Activated CD4-positive, CD25-positive, alpha-beta regulatory T cell treated with anti-CD3 and anti-CD28 coated beads, Interleukin-2, amount 50 U/mL, for 72 hours (primary cell): Measurements from ENCODE around the gene TNFAIP2.

Source experiments
- DNase-seq: peaks from one replicate; pipeline ENCODE4 v3.0.0; 2021

Gene TNFAIP2

DNA sequence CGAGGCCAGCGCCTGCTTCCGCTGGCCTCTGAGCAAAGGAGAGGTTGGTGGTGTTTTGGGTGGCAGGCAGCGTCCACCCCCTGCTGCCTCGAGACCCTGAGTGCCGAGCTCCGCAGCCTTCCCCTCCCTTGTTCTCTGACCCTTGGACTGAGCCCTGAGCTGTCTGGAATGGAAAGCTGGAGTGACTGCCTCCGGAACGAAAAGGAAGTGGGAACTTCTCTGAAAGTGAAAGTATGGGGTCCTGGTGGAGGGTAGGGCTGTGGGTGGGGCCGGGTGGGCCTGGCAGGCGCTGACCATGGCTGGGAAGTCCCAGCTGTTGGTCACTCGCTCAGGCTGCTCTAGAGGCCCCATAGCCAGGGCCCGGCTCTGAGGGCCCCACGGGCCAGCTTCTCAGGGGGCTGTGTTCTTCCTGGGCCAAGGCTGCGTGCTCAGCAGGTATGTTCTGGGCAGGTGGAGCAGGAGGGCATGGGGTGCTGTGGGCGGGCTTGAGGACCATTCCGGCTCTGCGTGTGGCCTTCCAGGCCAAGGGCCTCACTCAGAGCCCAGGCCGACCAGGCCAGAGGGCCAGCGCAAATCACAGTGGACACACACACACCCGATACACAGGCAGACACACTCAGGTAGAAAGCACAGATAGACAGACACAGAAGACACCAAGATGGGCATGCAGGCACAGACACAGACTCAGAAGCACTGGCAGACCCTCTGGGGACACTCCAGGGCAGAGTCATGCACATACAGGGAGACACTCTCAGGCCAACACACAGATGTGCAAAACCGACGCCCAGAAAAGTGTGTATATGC lies 28.7 kb upstream of the TNFAIP2 start, which contains the start of gene EXOC3L4:
Gene EXOC3L4, plus strand, starts transcription at position 320 of the 804 bp plus-strand sequence. CDS start 5,495 bp downstream, outside the sequence.
- DNase-seq: no peak

DNA sequence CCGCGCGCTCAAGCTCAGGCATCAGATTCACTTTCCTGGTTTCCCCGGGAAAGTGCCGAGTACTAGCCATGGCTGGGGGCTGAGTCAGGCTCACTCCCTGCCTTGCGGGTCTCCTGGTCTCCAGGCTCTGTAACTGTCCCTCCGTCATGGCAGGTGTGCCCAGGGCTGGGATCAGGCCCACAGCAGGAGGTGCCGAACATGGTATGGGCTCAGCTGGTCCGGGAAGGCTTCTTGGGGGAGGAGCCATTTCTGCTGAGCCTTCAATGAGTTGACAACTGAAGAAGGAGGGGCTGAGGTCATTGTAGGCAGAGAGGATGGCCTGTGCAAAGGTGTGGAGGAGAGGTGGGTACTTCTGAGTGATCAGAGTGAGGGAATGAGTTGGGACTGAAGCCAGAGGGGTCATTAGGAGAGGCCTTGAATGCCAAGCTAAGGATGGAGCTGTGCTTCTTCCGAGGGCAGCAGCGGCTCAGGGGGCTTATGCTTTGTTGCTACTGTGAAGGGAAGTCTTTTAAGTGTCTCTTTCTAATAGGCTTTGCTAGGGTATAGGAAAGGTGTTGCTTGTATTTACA lies 28.0 kb upstream of the TNFAIP2 start:
- no peak for DNase-seq

DNA sequence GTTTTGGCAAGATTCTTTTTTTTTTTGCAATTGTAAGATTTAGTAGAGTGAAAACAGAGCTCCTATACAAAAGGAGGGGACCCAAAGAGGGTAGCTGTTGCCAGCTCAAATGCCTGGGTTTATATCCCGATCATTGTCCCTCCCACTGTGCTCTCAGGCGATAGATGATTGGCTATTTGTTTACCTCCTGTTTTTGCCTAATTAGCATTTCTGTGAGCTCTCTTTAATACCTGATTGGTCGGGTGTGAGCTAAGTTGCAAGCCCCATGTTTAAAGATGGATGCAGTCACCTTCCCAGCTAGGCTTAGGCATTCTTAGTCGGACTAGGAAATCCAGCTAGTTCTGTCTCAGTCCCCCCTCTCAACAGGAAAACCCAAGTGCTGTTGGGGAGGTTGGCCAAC lies 26.9 kb upstream of the TNFAIP2 start:
- DNase-seq: no peak

DNA sequence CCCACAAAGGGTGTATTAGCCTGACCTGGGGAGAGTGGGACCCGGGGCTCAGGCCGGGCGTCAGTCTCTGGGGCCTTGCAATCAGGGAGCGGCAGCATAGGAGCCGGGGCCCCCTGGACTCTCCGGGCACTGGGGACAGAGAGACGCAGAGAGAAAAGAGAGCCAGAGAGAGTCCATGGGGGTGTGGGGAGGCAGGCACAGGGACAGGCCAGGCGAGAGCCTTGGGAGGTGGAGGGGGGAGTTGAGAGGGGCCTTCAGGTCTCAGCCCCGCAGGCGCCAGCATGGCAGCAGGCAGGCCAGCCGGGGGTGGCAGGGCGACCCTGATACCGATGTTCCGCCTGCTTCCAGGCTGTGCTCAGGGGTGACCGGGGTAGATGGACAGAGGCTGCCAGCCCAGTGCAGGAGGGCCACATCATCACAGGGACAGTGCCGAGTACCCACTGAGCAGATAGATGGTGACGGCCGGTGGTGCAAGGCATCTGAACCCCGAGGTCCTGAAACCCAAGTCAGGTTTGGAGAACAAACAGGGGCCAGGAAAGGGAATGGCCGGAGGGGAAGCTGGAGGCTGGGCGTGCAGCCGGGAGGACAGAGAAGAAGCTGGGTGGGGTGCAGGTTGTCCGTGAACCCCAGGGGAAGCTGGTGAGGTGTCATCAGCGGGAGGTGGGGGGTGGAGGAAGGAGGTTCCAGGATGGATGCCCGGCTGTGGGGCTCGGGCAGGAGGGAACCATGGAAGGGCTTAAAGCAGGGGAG lies 25.8 kb upstream of the TNFAIP2 start:
- DNase-seq: no peak

DNA sequence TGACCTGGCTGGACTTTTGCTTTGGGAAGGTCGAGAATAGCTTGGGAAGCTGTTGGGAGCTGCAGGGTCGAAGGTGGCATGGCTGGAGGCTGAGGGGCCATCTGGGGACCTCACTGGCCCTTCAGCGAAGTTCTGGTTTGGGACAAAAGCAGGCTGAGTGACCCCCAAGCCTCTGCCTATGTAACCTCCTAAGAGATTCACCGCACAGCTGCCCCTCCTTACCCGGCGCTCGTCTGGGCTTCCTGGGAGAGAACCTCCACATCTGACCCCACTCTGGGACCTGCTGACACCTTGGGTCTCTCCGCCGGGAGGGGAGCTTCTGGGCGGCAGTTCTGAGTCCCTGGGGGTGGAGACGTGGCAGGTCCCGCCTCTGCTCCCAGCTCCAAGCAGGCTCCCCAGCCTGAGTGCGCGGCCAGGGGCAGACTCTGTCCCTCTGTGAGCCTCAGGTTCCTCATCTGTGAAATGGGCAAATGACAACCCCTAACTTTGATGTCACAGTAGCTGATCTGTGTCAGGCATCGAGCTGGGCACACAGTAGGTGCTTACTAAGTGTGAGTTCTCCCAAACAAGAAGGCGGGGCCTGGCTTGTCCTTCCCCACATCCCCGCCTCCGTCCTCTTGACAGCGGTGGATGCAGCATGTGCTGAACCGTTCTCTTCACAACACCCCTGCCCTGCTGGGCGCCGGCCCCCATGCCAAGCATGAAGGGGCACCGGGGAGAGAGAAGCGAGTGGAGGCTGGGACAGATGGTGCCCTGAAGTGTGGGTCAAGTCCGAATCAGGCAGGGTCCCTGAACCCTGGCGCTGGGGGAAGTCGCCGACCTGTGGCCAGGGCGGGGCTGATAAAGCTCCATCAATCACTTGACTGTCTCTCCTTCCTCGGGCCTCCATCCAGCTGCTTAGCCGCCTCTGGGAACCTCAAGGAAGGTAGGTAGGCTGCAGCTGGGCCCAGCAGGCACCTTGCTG lies 25.0 kb upstream of the TNFAIP2 start:
- no peak for DNase-seq

DNA sequence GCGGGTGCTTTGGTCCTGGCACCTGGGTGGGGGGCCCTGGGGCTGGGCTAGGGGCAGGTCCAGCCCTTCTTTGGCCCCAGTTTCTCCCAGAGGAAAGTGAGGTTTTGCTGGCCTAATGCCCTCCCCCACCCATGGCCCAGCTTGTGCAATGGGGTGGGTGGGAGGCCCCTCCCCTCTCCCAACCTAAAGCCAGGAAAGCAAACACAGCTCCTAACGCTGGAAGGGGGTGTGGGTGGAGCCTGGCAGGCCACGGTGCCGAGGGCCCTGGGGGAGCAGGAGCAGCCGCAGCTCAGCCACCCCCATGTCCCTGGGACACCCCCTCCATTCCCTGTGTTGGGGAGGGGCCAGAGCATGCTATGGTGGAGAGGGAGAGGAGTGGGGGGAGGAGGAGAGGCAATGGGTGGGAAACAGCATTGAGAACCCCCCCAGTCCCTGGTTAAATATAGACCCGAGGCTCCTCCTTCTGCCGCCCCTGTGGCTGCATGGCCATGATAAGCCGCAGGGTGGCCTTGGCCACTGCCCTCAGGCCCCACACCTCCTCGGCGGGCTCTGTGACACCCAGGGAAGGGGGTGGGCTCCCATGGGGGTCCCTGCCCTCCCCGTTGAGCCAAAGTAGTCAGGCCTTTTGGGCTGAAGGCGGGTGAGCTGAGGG lies 24.1 kb upstream of the TNFAIP2 start:
- no peak for DNase-seq

DNA sequence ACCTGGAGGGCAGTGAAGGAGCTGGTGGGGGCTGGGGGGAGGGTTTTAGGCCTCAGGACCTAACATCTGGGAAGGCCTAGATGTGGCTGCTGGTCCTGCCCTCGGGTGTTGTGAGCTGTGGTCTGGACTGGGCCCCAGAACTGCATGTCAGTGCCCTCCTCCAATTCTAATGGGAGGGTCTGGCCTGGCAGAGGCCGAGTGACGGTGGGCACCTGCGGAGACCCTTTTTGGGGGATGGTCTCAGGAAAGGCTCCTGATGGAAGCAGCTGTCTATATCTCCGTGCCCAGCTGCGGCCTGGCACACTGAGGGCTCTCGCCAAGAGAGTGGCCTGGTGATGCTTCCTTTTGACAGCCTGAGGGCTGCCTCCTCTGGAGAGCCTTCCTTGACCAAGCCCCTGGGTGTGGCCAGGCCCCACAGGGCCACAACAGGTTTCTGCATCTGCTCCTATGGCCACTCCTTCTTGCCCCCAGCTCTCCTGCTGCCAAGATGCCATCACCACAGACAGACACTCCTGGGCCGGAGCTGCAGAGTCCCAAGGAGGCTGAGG lies 23.5 kb upstream of the TNFAIP2 start:
- DNase-seq: no peak

DNA sequence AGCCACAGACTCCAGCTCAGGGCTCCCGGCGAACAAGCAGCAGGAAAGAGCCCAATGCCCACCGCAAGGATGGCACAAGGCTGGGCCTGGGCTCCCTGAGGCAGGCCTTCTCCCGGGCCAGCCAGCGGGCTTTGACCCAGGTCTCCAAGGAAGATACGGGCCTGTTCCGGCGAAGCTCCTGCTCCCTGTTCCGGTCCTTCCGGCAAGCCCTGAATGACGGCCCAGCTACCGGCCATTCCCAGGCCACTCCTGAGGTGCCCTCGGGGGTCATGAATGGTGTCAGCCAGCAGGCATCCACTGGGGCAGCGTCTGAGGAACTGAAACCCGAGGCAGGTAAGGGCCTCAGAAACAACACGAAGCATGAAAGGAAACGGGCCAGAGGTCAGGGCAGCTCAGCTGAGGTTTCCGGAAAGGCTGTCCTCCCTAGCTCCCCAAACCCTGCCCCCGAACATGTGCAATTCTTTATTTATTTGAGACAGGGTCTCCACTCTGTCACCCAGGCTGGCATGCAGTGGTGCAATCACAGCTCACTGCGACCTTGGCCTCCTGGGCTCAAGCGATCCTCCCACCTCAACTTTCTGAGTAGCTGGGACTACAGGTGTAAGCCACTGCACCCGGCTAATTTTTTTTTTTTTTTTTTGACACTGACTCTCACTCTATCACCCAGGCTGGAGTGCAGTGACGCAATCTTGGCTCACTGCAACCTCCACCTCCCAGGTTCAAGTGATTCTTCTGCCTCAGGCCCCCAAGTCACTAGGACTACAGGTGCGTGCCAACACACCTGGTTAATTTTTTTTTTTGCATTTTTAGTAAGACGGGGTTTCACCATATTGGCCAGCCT lies 22.8 kb upstream of the TNFAIP2 start:
- no peak for DNase-seq

DNA sequence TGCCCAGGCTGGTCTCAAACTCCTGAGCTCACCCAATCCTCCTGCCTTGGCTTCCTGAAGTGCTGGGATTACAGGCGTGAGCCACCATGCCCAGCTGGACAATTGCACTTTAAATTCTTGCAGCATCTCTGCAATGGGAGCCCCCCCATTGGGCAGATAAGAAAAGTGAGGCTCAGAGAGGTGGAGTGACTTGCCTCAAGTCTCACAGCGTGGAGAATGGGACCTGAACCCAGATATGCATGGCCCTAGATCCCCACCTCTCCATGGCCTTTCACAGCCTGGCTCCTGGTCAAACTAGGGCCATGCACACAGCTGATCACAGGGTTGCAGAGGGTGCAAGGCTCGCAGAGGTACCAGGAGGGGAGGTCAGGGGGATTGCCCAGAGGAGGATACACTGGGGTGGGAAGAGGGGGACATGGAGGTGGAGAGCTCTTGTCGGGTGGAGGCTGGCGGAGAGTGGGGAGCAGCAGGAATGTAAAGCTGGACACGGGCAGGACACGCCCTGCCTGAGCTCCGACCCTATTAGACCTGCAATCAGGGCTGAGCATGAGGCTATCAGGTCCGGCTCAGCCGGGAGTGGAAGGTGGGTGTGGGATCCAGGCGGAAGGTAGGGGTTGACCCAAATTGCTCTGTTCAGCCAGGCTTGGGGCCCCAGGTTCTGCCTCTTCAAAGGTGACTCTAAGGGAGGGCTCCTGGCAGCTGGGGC lies 21.9 kb upstream of the TNFAIP2 start:
- no peak for DNase-seq

DNA sequence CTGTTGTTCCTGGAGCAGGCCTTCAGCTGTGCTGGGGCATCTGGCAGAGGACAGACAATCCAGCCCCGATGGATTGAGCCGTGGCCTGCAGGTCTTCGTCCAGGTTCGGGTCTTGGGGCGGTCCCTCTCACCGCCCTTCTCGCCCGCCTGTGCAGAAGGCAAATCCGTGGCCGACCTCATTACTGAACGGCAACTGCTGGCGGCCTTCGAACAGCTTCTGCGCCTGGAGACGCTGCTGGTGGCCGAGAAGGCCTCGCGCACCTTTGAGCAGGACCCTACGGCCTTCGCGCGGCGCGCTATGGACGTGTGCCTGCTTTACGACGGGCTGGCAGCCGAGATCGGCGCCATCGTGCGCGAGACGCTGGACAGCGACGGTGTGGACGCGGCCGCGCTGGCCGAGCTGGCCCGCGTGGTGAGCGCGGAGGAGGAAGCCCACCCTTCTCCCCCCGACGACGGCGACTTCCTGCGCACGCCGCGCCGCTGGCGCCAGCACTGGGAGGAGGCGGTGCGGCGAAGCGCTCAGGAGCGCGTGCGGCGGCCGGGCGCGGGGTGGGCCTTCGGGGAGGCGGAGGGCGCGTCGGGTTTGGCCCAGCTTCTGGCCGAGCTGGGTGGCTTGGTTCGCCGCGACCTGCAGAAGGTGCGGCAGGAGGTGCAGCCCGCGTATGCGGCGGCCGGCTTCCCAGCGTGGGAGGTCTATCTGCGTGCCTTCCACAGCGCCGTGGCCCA lies 21.1 kb upstream of the TNFAIP2 start:
- no peak for DNase-seq

DNA sequence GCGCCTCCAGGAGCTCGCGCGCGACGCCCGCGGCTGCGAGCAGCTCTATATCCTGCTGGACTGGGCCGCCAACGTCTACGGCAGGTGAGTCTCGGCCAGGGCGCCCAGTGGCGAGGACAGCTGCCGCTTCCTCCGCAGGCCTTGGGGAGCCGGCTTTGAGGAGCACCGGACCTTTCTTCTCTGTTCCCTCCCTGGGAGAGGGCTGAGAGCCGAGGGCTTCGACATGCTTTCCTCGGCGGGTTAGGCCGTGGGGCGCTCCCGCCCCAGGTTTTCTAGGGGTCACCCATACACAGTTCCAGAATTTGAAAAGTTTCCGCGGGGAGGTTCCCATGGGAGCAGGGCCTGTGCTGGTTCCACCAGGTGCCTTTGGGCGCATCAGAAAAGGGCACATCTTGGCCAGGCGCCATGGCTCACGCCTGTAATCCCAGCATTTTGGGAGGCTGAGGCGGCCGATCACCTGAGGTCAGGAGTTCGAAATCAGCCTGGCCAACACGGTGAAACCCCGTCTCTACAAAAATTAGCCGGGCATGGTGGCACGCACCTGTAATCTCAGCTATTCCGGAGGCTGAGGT lies 20.5 kb upstream of the TNFAIP2 start:
- no peak for DNase-seq

DNA sequence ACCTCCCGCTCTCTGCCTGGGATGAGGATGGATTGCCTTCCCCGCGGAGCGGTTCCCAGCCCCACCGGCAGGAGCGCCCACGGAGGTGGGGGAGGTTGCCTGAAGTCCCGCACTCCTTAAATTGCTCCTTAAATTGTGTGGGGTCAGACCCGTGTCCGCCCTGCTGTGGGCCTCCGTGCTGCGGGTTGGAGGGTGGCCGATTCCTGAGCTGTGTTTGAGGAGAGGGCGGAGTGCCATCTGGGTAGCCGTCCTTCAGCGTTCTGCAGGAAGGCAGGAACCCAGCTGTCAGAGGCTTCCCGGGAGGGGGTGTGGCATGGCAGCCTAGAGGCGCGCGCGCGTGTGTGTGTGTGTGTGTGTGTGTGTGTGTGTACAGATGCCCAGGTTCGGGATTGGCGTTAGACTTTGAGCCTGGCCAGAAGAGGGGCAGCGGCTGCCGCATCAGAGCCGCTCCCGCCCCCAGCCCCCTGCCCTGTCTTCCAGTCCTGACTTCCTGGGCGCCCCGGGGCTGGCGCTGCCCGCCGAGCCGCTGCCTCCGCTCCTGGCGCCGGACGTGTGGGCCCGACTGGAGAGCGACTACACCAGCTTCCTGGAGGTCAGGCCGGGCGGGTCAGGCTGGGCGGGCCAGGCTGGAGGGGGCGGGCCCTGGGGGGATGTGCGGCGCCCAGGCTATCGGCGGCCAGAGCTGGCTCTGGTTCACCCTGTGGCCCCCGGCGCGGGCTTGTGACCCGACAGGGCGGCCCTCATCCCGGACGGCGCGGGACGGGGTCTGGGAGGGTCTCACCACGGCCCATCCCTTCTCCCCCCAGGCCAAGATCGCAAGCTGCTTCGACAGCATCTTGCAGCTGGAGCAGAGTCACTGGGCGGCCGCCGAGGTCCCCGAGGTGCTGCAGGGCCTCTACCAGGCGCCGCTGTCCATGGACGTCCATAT lies 19.5 kb upstream of the TNFAIP2 start:
- no peak for DNase-seq

DNA sequence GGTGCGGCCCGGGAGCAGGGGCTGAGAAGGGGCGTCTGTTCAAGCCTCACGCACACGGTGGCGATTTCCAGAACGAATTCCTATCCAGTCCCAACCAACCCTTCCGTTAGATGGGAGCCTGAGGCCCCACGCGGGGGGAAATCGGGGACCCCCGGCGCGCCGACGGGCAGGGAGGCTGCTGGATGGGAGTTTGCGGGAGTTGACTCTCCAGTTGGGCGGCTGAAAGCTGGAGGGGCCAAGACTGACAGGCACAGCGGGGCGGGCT lies 18.9 kb upstream of the TNFAIP2 start:
- DNase-seq: no peak

DNA sequence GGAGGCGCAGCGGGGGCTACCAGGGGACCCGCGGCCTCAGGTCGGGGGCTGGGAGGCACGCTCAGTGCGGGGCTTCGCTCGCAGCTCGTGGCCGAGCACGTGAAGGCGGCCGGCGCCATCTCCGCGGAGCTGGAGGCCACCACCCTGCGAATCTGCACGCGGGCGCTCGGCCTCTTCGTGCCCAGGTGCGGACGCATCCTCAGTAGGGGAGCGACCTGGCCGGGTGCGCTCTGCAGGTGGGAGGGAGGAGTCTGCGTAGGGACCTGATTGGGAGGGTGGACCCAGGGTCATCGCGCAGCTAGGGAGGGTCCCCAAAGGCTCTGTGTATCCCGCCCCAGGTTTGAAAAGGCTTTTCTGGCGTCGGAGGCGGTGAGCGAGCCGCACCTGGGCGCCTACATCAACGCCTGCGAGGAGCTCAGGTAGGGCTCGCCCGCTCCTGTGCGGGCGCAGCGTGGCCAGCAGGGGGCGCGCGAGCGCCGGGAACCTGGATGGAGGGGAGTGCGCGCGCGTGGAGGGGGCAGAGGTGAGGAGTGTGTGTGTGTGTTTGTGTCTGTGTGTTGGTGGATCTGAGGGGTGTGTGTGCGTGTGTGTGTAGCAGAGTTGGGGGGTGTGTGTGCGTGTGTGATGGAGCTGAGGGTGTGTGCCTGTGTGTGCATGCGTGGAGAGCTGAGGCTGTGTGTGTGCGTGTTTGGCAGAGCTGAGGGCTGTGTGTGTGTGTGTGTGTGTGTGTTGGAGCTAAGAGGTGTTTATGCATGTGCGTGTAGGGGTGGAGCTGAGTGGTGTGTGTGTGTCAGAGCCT lies 18.4 kb upstream of the TNFAIP2 start:
- DNase-seq: peak; percentile 80

DNA sequence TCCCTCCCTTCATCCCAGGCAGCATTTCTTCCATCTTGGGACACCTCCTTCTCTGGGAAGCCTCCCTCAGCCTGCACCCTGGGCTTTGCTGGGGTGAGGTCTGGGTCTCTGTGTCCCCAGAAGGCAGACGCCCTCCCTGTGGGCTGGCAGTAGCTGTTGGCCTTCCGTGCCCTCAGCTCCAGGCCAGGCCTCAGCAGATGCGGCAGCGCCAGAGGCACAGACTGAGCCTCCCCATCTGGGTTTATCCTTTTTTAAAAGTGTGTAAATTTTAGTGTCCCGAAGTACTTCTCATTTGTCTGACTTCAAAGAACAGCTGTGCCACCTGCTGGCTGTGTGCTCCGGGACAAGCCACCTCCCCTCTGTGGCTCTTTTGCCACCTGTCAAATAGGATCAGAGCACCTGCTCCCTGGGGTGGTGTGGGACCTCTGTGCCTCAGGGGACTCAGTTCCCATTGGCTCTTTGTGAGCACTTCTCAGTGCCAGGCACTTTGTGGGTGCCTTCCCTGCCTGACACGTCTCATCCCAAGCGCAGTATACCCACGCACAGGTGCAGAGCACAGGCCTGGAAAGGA lies 17.6 kb upstream of the TNFAIP2 start:
- no peak for DNase-seq

DNA sequence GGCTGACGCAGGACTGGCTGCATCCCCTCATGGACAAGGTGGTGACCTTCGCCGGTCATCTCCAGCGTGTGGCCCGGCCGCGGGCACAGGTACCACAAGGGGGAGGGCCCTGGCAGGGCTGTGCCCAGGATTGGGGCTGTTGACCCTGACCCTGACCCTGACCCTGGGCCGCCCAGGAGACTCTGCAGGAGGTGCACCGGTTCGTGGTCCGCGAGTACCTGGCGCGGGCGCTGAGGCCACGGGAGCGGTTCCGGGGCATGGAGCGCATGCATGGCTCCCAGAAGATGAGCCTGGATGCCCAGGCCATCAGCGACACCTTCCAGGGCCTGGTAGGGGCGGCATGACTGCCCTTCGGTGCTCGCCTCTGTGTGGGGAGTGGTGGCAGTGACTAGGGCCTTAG lies 15.8 kb upstream of the TNFAIP2 start:
- DNase-seq: no peak
